GM18907 (cell line): ENCODE results near the gene DDB1.

Experiments used
- ATAC-seq: cut with Tn5 transposase; IDR thresholded peaks from one replicate; pipeline ENCODE4 v1.9.1; 2021; ENCODE audit warnings: mild to moderate bottlenecking, moderate library complexity; ENCODE audit not compliant: unreplicated experiment

The DDB1 gene

DNA sequence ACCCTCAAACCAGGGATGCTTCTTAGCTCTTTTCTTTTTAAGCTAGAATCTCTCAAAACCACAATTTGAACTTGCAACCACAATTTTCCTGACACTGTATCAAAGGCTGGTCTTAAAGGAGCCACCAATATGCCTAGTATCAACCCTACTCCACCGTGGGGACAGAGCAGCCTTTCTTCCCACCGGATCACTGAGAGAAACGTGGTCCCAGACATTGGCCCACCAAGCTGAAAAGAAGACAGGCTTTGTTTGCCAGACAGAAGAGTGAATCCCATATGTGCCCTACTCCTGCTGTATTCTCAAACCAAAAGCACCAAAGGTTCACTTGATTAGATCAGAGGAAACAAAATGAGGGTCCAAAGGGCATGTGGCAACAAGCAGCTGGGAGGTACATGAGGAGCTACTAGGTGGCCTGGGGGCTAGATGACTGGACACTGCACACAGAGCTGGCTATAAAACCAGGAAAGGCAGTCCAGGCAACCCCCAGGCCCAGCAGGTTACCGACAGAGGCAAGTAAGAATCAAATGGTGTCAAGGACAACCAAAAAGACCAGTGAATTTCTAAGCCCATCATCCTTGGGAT is 34.2 kb downstream of the DDB1 start:
- no peak for ATAC-seq

DNA sequence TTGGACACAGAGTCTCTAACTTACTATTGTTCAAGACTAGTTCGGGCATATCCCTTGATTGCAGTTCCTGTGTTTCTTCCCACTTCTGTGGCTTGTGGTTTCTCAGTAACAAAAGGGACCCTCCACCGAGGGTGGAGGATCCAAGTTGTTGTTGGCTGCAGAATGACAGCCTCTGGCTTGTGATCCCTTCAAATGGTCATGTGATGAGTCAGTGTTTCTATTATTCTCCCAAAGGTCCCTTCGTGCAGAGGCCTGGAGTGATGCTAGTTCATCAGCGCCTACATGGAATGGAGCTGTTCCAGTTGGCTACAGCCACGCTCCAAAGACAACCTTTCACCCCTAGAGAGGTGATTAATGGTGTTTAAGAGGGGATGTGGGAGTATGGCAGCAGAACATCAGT is 35.2 kb downstream of the DDB1 start:
- no peak for ATAC-seq

DNA sequence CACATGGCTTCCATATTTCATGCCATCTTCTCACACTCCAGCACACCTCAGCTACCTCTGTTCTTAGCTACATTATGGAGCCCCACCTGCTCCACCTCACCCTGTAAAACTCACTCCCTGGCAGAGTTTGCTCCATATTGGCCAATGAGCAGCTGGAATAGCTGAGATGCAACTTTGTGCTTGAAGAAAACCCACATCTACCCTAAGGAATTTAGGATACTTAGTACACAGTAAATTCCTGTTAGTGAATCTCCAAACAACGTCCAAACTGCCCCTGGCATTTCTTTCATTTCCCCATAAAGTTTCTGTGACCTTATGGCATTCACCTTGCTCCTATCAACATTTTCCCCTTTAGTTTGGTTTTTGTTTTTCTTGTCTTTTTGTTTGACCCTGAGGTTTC is 35.6 kb downstream of the DDB1 start:
- ATAC-seq: no peak

DNA sequence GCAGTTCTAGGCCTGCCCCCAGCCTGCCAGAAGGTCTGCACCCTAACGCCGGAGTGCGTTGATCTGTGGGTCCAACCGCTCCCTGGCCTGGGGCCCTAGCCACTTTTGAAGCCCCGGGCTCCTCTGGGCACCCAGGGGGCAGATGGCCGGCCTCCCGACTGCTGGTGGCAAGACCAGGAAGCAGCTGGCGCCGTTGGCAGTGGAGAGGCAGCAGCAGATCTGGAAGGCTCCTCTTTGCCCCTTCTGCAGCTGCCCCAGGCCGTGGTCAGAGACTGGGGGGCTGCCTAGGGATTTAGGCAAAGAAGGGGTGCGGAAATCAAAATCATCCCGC is 37.3 kb downstream of the DDB1 start:
- no peak for ATAC-seq

DNA sequence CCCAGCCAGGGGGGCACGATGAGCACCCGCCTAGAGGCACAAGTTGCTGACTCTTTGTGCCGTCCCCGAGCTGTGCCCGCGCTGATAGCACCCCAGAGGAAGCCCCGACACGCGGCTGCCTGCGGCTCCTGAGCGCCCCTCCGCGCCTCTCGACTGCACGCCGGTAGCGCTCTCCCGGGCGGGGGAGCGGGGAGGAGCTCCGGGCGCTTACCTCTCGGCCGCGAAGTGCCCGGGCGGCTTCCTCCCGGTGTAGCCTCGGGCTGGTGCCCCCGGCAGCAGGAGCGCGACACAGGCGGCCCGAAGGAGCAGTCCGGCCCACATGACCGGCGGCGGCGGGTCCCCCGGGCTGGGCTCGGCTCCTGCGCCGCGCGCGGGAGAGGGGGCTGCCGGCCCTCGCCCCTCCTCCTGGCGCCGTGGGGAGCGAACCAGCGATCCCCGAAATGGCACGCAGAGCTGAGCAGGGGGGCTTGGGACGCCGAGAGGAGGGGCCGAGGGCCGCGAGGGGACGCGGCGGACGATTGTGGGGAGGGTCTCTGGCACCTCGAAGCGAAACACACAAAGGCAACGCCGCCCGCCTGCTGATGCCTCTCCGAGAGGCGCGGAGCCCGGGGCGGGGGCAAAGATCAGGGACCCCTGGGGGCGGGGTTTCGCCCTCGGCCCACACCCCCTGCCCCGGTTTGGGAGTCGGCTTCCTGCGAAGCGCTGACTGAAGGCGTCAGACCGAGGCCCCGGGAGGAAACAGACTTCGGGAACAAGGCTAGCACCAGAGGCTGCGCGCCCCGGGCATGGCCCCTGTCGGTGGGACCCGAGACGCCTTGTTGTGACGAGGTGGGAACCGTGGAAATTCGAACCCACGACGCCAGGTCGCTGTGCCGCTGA is 37.9 kb downstream of the DDB1 start, which contains the start of gene VWCE:
Gene VWCE, minus strand, starts transcription at position 600 of the 879 bp plus-strand sequence. Its CDS starts 279 bp downstream, at position 321.
- peak; percentile 74 for ATAC-seq

DNA sequence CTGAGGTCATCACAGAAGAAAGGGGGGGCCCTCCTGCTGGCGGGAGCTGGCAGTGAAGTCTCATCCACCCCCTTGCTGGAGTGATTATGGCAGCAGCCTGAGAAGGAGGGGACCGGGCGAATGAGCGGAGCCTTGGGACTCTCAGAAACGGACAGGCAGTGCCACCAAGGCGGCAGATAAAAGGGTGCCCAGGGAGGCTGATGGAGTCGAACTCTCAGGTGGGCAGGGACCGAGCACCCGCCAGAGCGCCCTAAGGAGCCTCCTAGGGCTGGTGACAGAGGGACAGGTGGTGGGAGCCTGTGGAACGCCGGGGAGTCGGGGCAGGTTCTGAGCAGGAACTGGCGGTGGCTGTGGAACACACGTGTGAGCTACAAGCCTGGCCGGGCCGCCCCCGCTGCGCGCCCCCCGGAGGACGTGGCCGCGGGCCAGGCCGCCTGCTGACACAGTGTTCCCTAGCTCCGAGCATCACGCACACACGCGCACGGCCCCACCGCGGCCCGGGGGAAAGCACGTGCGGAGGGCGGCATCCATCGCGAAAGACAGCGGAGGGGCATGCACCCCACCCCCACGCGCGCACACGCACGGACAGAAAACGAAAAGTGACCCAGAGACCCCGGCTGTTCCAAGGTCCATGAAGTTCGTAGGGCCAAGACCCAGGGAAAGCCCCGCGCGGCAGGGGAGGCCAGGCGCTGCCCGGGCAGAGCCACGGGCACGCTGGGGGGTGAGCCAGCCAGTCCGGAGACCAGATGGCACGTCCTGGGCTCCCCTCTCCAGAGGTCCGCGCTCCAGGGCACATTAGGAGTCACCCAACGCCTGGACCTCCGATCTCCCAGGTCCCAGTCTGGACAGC is 38.8 kb downstream of the DDB1 start:
- peak; percentile 36 for ATAC-seq

DNA sequence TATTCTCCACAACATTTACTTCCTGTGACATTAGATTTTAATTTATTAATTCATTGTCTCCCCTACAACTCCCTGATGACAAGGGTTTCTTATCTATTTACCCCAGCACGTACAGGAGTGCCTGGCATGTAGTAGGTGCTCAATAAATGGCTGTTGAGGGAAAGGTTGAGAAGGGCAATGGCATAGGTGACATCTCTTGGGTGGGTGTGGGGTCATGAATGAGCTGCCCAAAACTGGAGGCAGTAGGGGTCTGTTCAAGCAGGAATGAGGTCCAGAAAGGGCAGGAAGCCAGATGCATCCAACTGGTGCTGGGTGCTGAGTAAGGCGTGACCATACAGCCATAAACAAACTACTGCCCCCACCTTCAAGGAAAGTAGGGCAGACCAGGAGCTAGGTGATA is 40.5 kb downstream of the DDB1 start:
- ATAC-seq: no peak

DNA sequence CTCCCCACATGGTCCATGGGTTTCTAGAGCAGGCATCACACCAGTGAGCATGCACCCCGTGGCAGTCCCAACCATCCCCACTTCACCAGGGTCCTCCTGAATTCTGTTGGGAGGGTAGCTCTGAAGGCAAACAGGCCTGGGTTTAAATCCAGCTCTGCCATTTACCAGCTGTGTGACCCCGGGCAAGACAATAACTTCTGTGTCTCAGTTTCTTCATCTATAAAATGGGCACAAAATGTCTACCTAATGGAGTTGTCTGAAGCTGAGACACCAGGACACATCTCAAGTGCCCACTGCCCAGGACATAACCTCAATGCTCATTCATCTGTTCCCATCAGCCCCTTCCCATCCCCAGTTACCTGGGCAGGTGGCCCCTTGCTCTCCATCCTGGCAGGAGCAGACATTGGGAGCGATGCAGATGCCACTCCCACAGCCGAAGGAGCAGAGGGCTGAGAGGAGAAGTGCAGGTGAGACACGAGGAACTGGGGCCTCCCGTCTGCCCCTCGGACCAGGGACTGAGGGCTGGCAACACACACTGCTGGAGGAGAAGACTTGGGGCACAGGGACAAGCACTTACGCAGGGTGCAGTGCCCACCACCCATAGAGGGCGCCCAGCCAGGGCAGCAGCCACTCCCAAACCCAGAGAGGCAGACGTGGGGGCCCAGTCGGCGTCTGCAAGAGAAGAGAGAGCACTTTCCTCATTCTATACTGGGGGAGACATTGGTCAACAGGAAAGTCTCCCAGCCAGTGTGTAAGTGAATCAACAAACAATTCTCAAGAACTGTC is 41.8 kb downstream of the DDB1 start:
- ATAC-seq: no peak

DNA sequence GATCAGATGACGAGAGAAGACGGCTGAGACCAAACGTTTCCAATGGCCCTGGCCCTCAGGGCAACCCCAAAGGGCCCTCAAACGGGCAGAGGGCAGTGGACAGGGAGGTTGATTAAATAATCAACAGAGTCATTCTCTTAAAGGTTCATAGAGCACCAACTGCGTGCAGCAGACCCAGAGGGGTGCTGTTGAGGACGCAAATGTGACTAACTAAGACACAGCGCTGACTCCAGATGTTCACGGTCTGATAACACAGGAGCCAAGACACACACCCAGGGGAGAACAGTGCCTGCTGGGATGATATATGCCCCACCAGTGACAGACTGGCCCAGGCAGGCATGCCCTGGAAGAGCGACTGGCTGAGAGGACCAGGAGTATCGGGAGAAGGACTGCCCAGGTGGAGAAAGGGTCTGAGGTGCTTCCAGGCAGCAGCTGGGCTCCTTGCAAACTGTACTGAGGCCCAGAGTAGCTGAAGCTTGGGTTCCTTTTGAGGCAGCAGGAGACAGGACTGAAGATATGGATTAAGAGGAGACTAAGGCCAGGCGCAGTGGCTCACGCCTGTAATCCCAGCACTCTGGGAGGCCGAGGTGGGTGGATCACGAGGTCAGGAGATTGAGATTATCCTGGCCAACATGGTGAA is 45.4 kb downstream of the DDB1 start:
- ATAC-seq: no peak

DNA sequence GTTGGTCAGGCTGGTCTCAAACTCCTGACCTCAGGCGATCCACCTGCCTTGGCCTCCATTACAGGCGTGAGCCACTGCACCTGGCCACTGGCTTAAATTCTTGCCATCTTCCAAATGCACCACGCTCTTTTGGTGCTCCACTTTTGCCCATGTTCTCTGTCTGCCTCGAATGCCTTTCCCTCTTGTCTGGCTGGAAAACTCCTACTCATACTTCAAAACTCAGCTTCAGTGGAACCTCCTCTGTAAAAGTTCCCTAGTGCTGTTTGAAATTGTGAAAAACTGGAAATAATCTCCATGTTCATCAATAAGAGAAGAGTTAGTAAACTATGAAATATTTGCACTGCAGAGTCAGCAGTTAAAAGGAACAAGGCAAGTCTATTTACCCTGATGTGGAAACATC is 49.3 kb downstream of the DDB1 start:
- no peak for ATAC-seq

DNA sequence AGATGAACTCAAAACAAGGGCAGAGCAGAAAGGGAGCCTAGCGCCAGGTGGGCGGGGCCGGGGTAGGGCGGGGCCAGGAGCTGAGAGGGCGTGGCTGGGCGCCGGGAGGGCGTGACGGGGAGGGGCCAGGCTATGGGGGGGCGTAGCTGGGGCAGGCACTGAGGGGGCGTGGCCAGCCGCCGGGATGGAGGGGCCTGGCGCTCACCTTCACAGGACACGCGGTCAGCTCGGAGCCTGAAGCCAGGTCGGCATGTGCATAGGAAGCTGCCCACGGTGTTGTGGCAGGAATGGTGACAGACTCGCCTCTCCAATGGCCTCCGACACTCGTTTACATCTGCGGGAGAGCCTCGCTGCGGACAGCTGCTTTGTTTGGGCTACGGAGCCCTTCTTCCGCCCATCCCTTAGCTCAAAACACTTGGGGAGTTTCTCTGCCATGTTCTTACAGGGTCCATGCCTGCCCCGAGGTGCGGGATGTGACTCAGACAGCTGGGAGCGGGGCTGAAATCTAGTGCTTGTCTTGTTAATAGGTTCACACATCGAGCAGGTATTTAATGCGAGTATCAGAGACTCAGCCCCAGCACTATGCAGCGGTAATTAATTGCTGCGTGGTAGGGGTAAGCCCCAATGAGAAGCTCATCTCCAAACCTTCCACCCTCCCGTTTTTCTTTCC is 51.2 kb downstream of the DDB1 start:
- no peak for ATAC-seq

DNA sequence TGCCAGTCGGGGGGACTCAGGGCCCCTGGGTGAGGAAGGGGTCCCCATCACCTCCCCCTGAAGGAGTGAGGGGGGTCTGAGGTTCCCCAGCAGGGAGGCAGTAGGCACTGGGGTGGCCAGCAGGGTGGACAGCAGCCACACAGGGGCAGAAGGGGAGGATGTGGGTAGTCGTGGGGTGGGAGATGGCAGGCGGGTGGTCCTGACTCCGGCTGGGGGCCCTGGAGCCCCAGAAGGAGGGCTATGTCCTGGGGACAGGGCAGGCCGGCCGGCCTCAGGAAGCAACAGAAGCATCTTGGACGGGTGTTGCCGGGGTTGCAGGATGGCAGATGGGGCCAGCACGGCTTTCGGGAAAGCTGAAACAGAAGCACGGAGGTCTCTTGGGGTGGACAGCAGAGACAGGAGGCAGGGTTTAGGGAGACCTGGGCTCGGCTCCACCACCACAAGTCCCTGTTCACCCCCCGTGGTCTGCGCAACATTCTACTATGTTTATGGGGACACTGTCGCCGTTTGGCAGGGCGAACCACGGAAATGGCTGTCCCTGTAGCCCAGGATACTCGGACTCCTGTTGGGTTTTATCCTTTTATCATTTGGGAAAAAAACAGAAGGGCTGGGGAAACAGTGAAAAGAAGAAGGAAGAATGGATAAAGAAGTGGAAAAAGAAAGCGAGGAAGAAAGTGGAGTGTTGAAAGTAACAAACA is 51.9 kb downstream of the DDB1 start:
- ATAC-seq: no peak

DNA sequence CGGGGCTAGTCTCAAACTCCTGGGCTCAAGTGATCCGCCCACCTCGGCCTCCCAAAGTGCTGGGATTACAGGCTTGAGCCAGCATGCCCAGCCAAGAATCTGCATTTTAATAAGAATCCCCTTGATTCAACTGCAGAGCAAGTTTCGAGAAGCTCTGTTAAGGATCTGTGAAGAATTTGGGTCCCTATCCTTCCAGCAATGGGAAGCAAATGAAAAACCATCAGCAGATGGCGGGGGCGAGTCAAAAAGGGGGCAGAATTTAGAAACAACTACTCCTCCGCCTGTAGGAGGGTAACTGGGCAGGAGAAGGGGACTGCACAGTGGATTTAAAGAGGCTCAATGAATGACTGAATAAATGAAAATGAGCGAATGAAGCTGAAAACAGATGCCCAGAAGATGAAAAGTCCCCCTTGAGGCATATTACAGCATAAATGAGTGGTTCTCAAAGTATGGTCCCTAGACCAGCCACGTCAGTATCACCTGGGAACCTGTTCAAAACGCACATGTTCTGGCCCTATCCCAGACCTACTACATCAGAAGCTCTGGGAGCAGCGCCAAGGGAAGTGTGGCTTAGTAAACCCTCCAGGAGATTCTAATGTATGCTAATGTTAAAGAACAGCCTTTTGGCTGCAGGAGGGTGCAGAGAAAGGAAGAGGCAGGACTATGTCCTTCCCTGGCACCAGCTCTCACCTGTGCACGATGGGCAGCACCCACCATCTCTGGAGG is 52.8 kb downstream of the DDB1 start:
- ATAC-seq: no peak

DNA sequence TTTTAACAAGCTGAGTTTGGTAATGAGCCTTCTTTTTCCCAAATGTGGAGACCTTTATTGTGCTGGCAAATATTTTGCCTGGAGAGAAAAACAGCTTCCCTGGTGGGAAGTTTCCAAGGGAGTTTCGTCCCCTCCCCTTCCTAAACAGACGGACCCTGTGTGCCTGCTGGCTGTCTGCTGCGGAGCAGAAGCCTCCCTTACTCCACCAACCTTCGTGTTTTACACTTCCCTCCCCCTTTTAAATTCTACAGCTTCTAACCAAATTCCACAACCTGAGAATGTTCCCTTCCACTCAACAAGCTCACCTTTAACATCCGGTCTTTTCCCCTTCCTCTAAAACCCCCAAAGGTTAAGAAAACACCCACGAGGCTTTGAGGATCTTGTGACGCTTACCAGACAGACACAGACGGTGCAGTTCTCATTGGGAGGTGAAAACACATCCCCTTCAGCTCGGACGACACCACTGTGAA is 54.9 kb downstream of the DDB1 start:
- ATAC-seq: no peak

DNA sequence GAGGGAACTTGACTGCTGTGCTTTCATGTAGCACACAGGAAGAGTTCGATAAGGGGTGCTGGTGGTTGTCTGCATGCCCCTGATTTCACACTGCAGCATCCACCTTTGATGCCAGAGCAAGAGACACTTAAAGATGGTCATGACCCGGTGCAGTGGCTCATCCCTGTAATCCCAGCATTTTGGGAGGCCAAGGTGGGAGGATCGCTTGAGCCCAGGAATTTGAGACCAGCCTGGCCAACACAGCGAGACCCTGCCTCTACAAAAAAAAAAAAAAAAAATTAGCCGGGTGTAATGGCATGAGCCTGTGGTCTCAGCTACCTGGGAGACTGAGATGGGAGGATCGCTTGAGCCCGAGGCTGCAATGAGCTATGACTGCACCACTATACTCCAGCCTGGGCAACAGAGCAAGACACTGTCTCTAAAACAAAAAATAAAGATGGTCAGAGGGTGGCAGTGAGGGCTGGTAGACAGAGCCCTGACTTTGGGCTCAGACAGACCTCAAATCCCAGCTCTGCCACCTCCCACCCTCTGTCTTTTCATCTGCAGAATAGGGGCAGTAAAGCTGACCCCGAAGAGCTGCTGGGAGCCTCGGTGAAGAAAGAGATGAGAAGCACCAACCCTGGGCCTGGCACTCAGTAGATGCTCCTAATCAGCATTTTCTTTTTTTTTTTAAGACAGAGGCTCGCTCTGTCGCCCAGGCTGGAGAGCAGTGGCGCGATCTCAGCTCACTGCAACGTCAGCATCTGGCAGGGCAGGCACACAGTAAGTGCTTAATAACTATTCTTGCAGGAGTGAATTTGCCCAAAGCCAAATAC is 55.5 kb downstream of the DDB1 start:
- no peak for ATAC-seq

DNA sequence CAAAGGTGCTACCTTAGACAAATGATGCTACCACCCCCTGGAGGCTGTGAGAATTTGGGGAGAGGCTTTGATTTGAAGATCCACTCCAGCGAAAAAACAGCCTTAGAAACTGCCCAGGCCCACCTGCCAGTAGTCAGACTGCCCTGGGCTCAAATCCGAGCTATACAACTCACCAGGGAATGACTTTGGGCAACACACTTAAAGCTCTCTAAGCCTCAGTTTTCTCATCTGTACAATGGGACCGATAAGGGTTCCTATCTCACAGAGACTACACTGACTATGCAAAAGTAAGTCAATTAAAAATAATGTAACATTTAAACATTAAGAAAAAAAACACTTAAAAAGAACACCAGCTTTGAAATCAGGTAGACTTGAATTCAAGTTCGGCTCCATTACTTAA is 57.7 kb downstream of the DDB1 start:
- no peak for ATAC-seq

DNA sequence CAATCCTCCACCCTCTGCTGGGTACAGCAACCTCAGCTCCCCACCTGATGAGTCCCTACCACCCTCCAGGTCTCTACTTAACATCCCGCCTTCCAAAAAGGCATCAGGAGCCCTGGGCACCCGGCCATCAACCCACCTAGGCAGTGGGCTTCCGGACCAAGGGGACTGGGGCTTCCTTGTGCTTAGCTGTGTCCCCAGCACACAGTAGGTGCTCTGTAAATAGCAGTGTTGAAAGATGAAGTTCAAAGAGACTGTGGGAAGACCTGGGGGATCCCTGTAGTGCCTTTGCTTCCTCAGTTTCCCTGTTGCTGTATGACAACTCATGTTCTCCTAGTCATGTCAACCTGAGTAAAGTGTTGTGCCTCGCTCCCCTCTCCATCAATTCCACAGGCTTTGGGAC is 58.8 kb downstream of the DDB1 start:
- no peak for ATAC-seq
